Inflammatory macrophage treated with lipopolysaccharide for 4 hours (primary cell): ENCODE results near the gene VSIG4.
"Not testable (repeated sequence)": the region's sequence is repeated elsewhere in the genome, so short reads cannot be mapped to it uniquely, and the experiment has no call there.

ENCODE experiments used
- DNase-seq: peaks from one replicate; pipeline ENCODE4 v3.0.0-alpha.2; 2020

VSIG4 gene

GRCh38 chrX:65975161-65975751 lies 64.6 kb downstream of the VSIG4 start:
- DNase-seq = not testable (repeated sequence)
